Stimulated activated CD4-positive, alpha-beta T cell treated with anti-CD3 and anti-CD28 coated beads, Interleukin-4, amount 100 ng/mL, for 24 hours (primary cell): ENCODE data around the gene JUNB.

ENCODE experiments used
- DNase-seq: peaks from one replicate; pipeline ENCODE4 v3.0.0-alpha.2; 2020

The JUNB gene

GRCh38 chr19:12791345-12792050, at the start of gene JUNB:
Gene JUNB, plus strand, starts transcription at chr19:12791486. Its CDS starts 286 bp downstream, at chr19:12791772.
- DNase-seq = peak; percentile 96

- no peak for DNase-seq
Measured at GRCh38 chr19:12745166-12745897, 46.0 kb upstream of the JUNB start.

GRCh38 chr19:12748489-12748888, 42.8 kb upstream of the JUNB start:
- DNase-seq = no peak

GRCh38 chr19:12749938-12750521, 41.3 kb upstream of the JUNB start:
- DNase-seq = no peak

GRCh38 chr19:12750851-12751250, 40.4 kb upstream of the JUNB start:
- no peak for DNase-seq

- no peak for DNase-seq
Measured at GRCh38 chr19:12751635-12752034, 39.7 kb upstream of the JUNB start, which contains the start of gene BEST2. Gene BEST2, plus strand, starts transcription at chr19:12751791. Its CDS starts 802 bp downstream, at chr19:12752593.

- DNase-seq = no peak
Measured at GRCh38 chr19:12752056-12752781, 39.1 kb upstream of the JUNB start.

- no peak for DNase-seq
Measured at GRCh38 chr19:12754465-12755196, 36.7 kb upstream of the JUNB start.

- DNase-seq = no peak
Measured at GRCh38 chr19:12756150-12756883, 35.0 kb upstream of the JUNB start.

GRCh38 chr19:12757544-12758274, 33.6 kb upstream of the JUNB start:
- peak; percentile 65 for DNase-seq

- DNase-seq = no peak
Measured at GRCh38 chr19:12759686-12760085, 31.6 kb upstream of the JUNB start.

- no peak for DNase-seq
Measured at GRCh38 chr19:12763100-12763499, 28.2 kb upstream of the JUNB start.

- no peak for DNase-seq
Measured at GRCh38 chr19:12764698-12765097, 26.6 kb upstream of the JUNB start.

GRCh38 chr19:12766051-12766521, 25.2 kb upstream of the JUNB start:
- no peak for DNase-seq

GRCh38 chr19:12767150-12767549, 24.1 kb upstream of the JUNB start:
- DNase-seq = no peak

GRCh38 chr19:12767666-12768065, 23.6 kb upstream of the JUNB start:
- no peak for DNase-seq

GRCh38 chr19:12769689-12770088, 21.6 kb upstream of the JUNB start:
- DNase-seq = peak; percentile 68

GRCh38 chr19:12770922-12771321, 20.4 kb upstream of the JUNB start:
- no peak for DNase-seq

GRCh38 chr19:12772323-12772722, 19.0 kb upstream of the JUNB start:
- DNase-seq = no peak

- DNase-seq = no peak
Measured at GRCh38 chr19:12773571-12773970, 17.7 kb upstream of the JUNB start.
